ELR (cell line): ENCODE results near the gene CACNB3.
"Not testable (repeated sequence)": the region's sequence is repeated elsewhere in the genome, so short reads cannot be mapped to it uniquely, and the experiment has no call there.

Source experiments
- DNase-seq: peaks from one replicate; pipeline ENCODE4 v3.0.0-alpha.2; 2015; ENCODE audit warnings: low read depth

CACNB3 gene

DNA sequence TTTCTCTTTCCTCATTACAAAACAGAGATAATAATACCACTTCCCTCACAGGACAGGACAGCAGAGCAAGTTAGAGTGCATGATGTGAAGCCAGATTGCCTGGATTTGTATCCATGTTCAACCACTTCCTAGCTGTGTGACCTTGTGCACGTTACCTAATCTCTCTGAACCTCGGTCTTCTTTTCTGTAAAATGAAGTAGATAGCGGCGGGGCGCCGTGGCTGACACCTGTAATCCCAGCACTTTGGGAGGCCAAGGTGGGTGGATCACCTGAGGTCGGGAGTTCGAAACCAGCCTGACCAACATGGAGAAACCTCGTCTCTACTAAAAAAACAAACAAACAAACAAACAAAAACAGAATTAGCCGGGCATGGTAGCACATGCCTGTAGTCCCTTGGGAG lies 36.6 kb downstream of the CACNB3 start:
- DNase-seq, result not testable (repeated sequence)

DNA sequence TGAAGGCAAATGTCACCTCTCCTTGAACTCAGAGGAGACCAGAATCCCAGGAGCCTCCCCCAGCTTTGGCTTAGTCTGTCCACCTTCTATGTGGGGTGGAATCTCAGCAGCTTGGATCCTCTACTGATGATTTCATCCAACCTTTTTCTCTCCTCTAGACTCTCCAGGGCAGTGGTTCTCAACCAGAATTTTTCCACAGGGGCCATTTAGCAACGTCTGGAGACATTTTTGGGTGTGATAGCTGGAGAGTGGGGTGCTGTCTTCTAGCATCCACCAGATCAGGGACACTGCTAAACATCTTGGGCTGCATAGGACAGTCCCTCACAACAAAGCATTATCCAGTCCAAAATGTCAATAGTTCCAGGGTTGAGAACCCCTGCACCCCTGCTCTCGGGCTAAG lies 38.1 kb downstream of the CACNB3 start:
- DNase-seq, result no peak

- no peak for DNase-seq
Observed at GRCh38 chr12:48857278-48857994, 39.1 kb downstream of the CACNB3 start.

- no peak for DNase-seq
Observed at GRCh38 chr12:48858043-48858442, 39.7 kb downstream of the CACNB3 start.

DNA sequence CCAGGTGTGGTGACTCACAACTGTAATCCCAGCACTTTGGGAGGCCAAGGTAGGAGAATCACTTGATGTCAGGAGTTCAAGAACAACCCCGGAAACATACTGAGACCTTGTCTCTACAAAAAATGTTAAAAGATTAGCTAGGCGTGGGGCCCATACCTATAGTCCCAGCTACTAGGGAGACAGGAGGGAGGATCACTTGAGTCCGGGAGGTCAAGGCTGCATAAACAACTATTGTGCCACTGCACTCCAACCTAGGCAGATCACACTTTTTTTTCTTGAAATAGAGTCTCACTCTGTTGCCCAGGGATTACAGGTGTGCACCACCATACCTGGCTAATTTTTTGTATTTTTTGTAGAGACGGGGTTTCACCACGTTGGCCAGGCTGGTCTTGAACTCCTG lies 41.3 kb downstream of the CACNB3 start:
- DNase-seq, result no peak

- DNase-seq, result not testable (repeated sequence)
Observed at GRCh38 chr12:48860236-48860635, 41.9 kb downstream of the CACNB3 start.

DNA sequence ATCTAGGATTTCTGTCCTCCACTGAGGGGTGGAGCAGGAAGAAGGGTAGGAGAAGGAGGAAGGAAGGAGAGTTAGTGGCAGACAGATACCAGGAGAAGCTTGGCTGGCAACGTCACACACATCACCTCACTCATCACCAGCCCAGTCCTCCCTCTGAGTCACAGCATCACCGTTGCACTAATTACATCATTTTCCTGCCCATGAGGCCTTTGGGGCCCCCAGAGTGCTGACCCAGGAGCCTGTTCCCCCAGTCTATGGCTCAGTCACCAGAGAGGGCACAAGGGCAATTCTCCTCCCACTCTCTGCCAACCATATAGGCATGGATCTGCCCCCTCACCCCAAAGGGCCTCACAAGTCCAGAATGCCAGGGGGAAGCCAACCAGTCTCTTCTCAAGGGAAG lies 42.8 kb downstream of the CACNB3 start:
- peak; percentile 23 for DNase-seq

DNA sequence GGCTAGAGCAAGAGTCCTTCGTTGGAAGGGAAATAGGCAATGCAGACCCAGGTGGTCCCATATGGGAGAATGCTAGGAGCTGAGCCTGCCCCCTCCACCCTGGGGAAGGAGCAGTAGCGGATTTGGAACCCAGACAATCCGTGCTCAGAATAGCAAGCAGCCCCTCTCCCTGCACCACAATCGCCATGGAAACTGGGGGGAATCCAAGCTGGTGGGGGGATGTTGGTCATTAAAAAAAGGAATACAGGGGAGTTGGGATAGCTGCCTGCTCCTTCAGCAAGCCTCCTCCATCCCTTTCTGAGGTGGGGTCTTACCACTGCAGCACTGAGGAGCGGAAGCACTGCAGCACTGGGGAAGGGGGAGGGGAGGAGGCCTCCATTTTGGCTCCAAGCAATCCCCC lies 44.5 kb downstream of the CACNB3 start:
- DNase-seq, result no peak

DNA sequence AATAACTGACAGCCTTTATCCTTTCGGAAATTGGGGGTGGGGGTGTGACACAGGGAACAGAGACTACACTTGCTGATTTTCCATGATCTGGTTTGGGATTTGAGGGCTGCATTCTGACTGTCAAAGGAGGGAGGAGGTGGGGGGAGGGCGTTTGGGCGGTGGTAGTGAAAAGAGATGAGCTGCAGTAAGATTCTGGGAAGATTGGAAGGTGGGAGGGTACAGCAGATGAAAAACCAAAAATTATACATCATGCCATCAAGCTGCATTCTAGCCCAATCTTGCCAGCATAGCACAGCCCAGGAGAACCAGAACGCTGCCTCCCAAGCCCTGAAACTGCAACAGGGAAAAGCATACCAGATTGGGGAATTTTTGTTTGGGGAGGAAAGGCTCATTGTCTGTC lies 45.0 kb downstream of the CACNB3 start:
- no peak for DNase-seq

DNA sequence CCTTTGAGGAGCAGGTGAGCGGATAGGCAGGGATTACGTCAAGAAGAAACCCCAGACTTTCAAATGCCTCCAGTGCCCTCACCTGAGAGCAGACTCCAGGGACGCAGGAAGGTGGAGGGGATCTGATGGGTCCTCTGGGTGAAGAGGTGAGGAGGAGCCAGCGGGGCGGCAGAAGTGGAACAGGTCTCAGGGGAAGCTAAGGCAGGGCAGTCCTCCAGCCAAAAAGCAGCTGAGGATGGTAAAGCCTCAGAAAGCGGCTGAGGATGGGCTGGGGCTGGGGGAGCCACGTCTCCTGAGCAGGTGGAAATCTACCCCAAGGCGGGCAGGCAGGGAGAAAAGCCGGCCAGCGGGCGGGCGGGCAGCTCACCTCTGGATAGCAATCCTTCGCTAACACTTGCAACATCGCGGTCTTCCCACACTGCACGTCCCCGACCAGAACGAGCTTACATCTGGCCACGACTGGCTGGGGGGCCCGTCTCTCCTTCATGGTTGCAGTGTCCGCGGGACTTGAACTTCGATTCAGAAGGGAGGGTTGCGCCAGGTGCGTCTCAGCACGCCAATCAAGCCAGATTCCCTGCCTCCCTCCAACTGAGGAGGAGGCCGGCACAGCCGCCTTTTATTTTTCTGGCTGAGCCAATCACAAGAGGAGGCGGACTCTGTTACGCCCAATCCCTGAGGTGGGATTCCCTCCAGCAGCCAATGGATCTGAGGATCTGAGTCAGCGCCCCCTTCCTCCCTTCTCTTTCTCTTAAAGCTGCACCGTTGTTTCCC lies 47.2 kb downstream of the CACNB3 start, which contains the start of gene RND1:
TSS of gene RND1 (minus strand) at position 590 of the 771 bp plus-strand sequence. CDS start at position 487, 103 bp downstream.
- DNase-seq, result peak; percentile 93

GRCh38 chr12:48866052-48866711 lies 47.9 kb downstream of the CACNB3 start:
- no peak for DNase-seq

DNA sequence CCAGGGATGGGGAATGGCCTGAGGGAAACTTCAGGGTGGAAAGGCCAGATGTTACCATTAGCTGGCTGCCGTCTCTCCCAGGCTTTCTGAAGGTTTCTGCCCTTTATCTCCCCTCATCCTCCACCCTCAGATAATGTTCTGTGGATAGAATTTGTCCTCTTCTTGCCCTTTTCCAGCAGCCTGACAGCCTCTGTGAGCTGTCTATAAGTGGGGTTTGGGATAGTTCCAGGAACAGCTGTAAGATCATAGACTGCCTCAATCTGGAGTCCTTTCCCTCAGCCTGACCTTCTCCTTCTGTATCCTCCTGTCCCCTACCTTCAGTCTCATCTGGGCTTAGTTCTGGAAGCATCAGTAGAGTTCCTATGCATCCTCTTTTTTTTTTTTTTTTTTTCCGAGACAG lies 50.2 kb downstream of the CACNB3 start:
- no peak for DNase-seq

- DNase-seq, result no peak
Observed at GRCh38 chr12:48869191-48869590, 50.9 kb downstream of the CACNB3 start.

DNA sequence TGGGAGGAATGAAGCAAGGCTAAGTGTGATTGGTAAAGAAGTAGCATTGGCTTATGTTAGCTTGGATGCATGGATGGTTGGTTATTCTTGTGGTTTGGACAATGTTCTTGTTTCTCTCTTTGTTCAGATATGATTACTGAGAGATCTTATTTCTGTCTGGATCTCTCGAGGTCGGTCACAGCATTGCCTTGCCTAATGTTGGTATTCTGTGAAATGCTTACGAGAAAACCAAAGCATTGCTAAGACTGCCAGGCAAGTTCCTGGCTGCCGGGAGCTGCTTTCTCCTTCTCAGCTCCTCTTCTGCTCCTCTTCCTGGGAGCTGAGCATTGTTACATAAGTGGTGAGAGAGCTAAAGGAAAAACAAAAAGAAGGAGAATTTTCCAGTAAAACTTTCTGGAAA lies 54.8 kb downstream of the CACNB3 start:
- DNase-seq, result no peak

DNA sequence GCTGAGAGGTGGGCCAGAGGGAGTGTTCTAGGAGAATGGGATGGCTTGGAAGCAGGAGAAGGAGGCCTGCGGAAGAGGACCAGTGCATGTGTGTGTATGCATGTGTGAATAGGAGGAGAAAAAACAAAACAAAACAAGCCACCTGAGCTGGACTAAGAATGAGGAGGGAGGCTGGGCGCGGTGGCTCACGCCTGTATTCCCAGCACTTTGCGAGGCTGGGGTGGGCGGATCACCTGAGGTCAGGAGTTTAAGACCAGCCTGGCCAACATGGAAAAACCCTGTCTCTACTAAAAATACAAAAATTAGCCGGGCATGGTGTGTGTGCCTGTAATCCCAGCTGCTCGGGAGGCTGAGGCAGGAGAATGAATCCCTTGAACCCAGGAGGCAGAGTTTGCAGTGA lies 55.2 kb downstream of the CACNB3 start:
- DNase-seq, result not testable (repeated sequence)

- DNase-seq, result no peak
Observed at GRCh38 chr12:48875944-48876515, 57.7 kb downstream of the CACNB3 start.
